SK-N-SH (cell line): ENCODE results near the gene NFIX. TPM values are rescaled to one million over a fixed set of nuclear protein-coding genes. Genes with fewer than 3 reads are reported as not detected.

Source experiments
- CTCF ChIA-PET: fragments of 300-600, 350-600 bp; formaldehyde crosslinking; extraction: SDS; loops from one replicate; lab custom pipeline; 2021; lab: Yijun Ruan, JAX
- POLR2A ChIA-PET: fragments of 350-600 bp; sonication (Branson Sonifier 250); formaldehyde crosslinking; extraction: SDS; loops from one replicate; lab custom pipeline; 2020; ENCODE audit warnings: antibody characterized with exemption, inconsistent platforms; lab: Yijun Ruan, JAX
- DNase-seq: peaks from one replicate; pipeline ENCODE4 v3.0.0; 2012
- H2AFZ ChIP-seq: fragments of 200-600 bp; sonication (generic); 2 replicates; pipeline ENCODE4 v1.8.1; 2016; ENCODE audit warnings: antibody characterized with exemption, mild to moderate bottlenecking, low read depth
- H3F3A ChIP-seq: fragments of 200-600 bp; sonication (generic); replicated peaks from 2 replicates; pipeline ENCODE3; 2016; ENCODE audit warnings: antibody characterized with exemption, mild to moderate bottlenecking; ENCODE audit not compliant: insufficient read depth
- H3K27ac ChIP-seq, 2 experiments: fragments of 200-500 bp in 1 of 2; fragments of 200-600 bp in 1 of 2; sonication (Bioruptor generic) in 1 of 2; sonication (generic), shearing (Covaris generic) in 1 of 2; 2 replicates each; pipeline versions ENCODE4 v1.5.1 to v1.6.1; 2014 to 2016; ENCODE audit warnings: low read depth in 2 of 2, inconsistent platforms in 1 of 2, low read length in 1 of 2, mild to moderate bottlenecking in 1 of 2, mixed read lengths in 1 of 2
- H3K27me3 ChIP-seq: fragments of 200-600 bp; sonication (generic), shearing (Covaris generic); 2 replicates; pipeline ENCODE4 v1.6.1; 2016; ENCODE audit warnings: mixed run types; ENCODE audit not compliant: insufficient read depth
- H3K36me3 ChIP-seq, 2 experiments: fragments of 200-500 bp in 1 of 2; fragments of 200-600 bp in 1 of 2; sonication (Bioruptor generic) in 1 of 2; sonication (generic) in 1 of 2; replicated peaks in 1 of 2; 2 replicates each; pipeline versions ENCODE3 to v1.5.1; 2014 to 2016; ENCODE audit warnings: low read length in 1 of 2, mild to moderate bottlenecking in 1 of 2; ENCODE audit not compliant: insufficient read depth in 2 of 2, control insufficient read depth in 1 of 2
- H3K4me1 ChIP-seq, 2 experiments: fragments of 200-500 bp in 1 of 2; fragments of 200-600 bp in 1 of 2; sonication (Bioruptor generic) in 1 of 2; sonication (generic), shearing (Covaris generic) in 1 of 2; 2 replicates each; pipeline versions ENCODE4 v1.5.1 to v1.6.1; 2014 to 2016; ENCODE audit warnings: low read depth in 1 of 2, low read length in 1 of 2, mixed run types in 1 of 2; ENCODE audit not compliant: insufficient read depth in 2 of 2, control insufficient read depth in 1 of 2
- H3K4me2 ChIP-seq: fragments of 200-600 bp; sonication (generic), shearing (Covaris generic); 2 replicates; pipeline ENCODE4 v1.6.1; 2017; ENCODE audit warnings: mixed run types
- H3K4me3 ChIP-seq, 2 experiments: fragments of 200-500 bp in 1 of 2; fragments of 200-600 bp in 1 of 2; sonication (Bioruptor generic) in 1 of 2; sonication (generic), shearing (Covaris generic) in 1 of 2; 2 replicates each; pipeline versions ENCODE4 v1.5.1 to v1.8.1; 2014 to 2016; ENCODE audit warnings: low read depth in 2 of 2, inconsistent platforms in 1 of 2, low read length in 1 of 2, mild to moderate bottlenecking in 1 of 2, mixed read lengths in 1 of 2, moderate library complexity in 1 of 2
- H3K79me2 ChIP-seq: fragments of 200-600 bp; sonication (generic); 2 replicates; pipeline ENCODE4 v1.8.1; 2017; ENCODE audit warnings: mild to moderate bottlenecking; ENCODE audit not compliant: insufficient read depth
- H3K9ac ChIP-seq: fragments of 200-600 bp; sonication (generic); 2 replicates; pipeline ENCODE4 v1.6.1; 2017; ENCODE audit warnings: mixed run types
- H3K9me2 ChIP-seq: fragments of 200-600 bp; sonication (generic); 2 replicates; pipeline ENCODE4 v1.6.1; 2017; ENCODE audit warnings: mixed run types
- H3K9me3 ChIP-seq: fragments of 200-600 bp; sonication (generic); 2 replicates; pipeline ENCODE4 v1.6.1; 2017; ENCODE audit warnings: mixed run types, mild to moderate bottlenecking, moderate library complexity
- H4K20me1 ChIP-seq: fragments of 200-600 bp; sonication (generic); 2 replicates; pipeline ENCODE4 v1.6.1; 2017; ENCODE audit warnings: mild to moderate bottlenecking, mixed run types; ENCODE audit not compliant: insufficient read depth
- ELF1 ChIP-seq: IDR thresholded peaks from 2 replicates; pipeline ENCODE4 v1.4.0; 2012
- EZH2phosphoT487 ChIP-seq: fragments of 200-600 bp; sonication (generic); IDR thresholded peaks from 2 replicates; pipeline ENCODE4 v1.6.1; 2017; ENCODE audit warnings: low read depth, mixed run types, mild to moderate bottlenecking, antibody characterized with exemption, moderate library complexity, borderline replicate concordance
- FOSL2 ChIP-seq: IDR thresholded peaks from 2 replicates; pipeline ENCODE4 v1.4.0; 2012; ENCODE audit warnings: low read depth, mild to moderate bottlenecking, moderate library complexity, borderline replicate concordance
- GABPA ChIP-seq: IDR thresholded peaks from 2 replicates; pipeline ENCODE4 v1.4.0; 2012; ENCODE audit warnings: low read depth, mild to moderate bottlenecking
- MAX ChIP-seq: IDR thresholded peaks from 2 replicates; pipeline ENCODE4 v1.4.0; 2012; ENCODE audit warnings: low read depth
- MEF2A ChIP-seq: IDR thresholded peaks from 2 replicates; pipeline ENCODE4 v1.4.0; 2012; ENCODE audit warnings: low read depth, borderline replicate concordance
- NFIC ChIP-seq: IDR thresholded peaks from 2 replicates; pipeline ENCODE4 v1.4.0; 2012; ENCODE audit warnings: borderline replicate concordance
- NRF1 ChIP-seq: IDR thresholded peaks from 2 replicates; pipeline ENCODE4 v1.6.1; 2012; ENCODE audit warnings: low read depth, mild to moderate bottlenecking, low read length
- POLR2AphosphoS5 ChIP-seq: IDR thresholded peaks from 2 replicates; pipeline ENCODE4 v1.6.1; 2012; ENCODE audit warnings: low read depth, low read length
- RAD21 ChIP-seq: IDR thresholded peaks from 2 replicates; pipeline ENCODE4 v1.6.1; 2012; ENCODE audit warnings: mild to moderate bottlenecking, low read length
- RCOR1 ChIP-seq: fragments of 150-350 bp; IDR thresholded peaks from 2 replicates; pipeline ENCODE4 v1.6.1; 2017; ENCODE audit warnings: antibody characterized with exemption, low read length
- REST ChIP-seq: IDR thresholded peaks from 2 replicates; pipeline ENCODE4 v1.6.1; 2012; ENCODE audit warnings: mild to moderate bottlenecking, low read depth, low read length, moderate library complexity
- SIN3A ChIP-seq: IDR thresholded peaks from 2 replicates; pipeline ENCODE4 v1.6.1; 2012; ENCODE audit warnings: low read depth, mild to moderate bottlenecking, low read length, moderate library complexity, borderline replicate concordance
- TAF1 ChIP-seq: IDR thresholded peaks from 2 replicates; pipeline ENCODE4 v1.6.1; 2012; ENCODE audit warnings: low read depth, mild to moderate bottlenecking, low read length, moderate library complexity, borderline replicate concordance
- YY1 ChIP-seq: IDR thresholded peaks from 2 replicates; pipeline ENCODE4 v1.4.0; 2012; ENCODE audit warnings: low read depth, mild to moderate bottlenecking
- ZBTB33 ChIP-seq: IDR thresholded peaks from 2 replicates; pipeline ENCODE4 v1.4.0; 2012; ENCODE audit warnings: low read depth, borderline replicate concordance
- WGBS: methylation state at CpG from one replicate; pipeline ENCODE4 v1.1.6; 2017; ENCODE audit warnings: low lambda C conversion rate; 5-methylcytosine and 5-hydroxymethylcytosine counted together
- polyA plus RNA-seq, 3 experiments: library from polyadenylated mRNA; depleted of rRNA; stranded (reverse); fragments of >200 nt; gene quantifications; 2 replicates each; pipeline ENCODE4 v1.2.3, GENCODE V29; 2012

The NFIX gene
- polyA plus RNA-seq, 1 of the 3 experiments (the other 2 are of a cell fraction) = 14.8 TPM

- no peak for TF ChIP-seq POLR2AphosphoS5
- TF ChIP-seq FOSL2 = no peak
- no peak for TF ChIP-seq ZBTB33
- TF ChIP-seq MEF2A = no peak
- TF ChIP-seq NRF1 = no peak
- no peak for TF ChIP-seq RCOR1
- no peak for TF ChIP-seq GABPA
- TF ChIP-seq SIN3A = no peak
- no peak for TF ChIP-seq NFIC
- TF ChIP-seq REST = no peak
- TF ChIP-seq RAD21 = no peak
- no peak for TF ChIP-seq TAF1
- no peak for TF ChIP-seq EZH2phosphoT487
- TF ChIP-seq ELF1 = no peak
- no peak for TF ChIP-seq YY1
- no peak for TF ChIP-seq MAX
- H3K9ac ChIP-seq = peak overlapping the region; percentile 67; the same call in 1 of the 2 replicates
- ChIA-PET POLR2A (interaction anchor here (0.6 to 1.0 kb wide), 4 partner anchors 72 to 121 kb away, joined by 3 to 6 read pairs (median 3); no protein-coding TSS in a partner anchor), CTCF (interaction anchor here (0.9 to 24.6 kb wide), 16 partner anchors 16 to 280 kb away, joined by 3 to 603 read pairs (median 9); no protein-coding TSS in a partner anchor)
- H3K79me2 ChIP-seq = no peaks in the 10 kb centered on the region
- no peak overlapping the region for H3K27ac ChIP-seq
- peaks cover 0 to 8% of the 10 kb centered on the region in 2 experiments; a peak in 1 of 4 replicates for H3K4me1 ChIP-seq
- no peak overlapping the region for H3K4me3 ChIP-seq
- H3K9me2 ChIP-seq = no peaks in the 10 kb centered on the region
- WGBS = 96% methylated on average over 6 of the region's 6 CpGs
- H3K9me3 ChIP-seq = no peaks in the 10 kb centered on the region
- no peaks in the 10 kb centered on the region for H3K36me3 ChIP-seq
- no peak overlapping the region for H2AFZ ChIP-seq
- H3K4me2 ChIP-seq = peak overlapping the region; percentile 66; the same call in 1 of the 2 replicates
- no peaks in the 10 kb centered on the region for H3F3A ChIP-seq
- no peak for DNase-seq
- no peaks in the 10 kb centered on the region for H4K20me1 ChIP-seq
- no peaks in the 10 kb centered on the region for H3K27me3 ChIP-seq
Measured at GRCh38 chr19:12982648-12983047, 12.6 kb upstream of the NFIX start.
